Measurements from ENCODE around the gene BCKDHA.
A peak's percentile ranks its signal among the peaks of the same experiment; 100 is the strongest.
"Not testable (repeated sequence)": the region's sequence is repeated elsewhere in the genome, so short reads cannot be mapped to it uniquely, and the experiment has no call there.

Gene BCKDHA

GRCh38 chr19:41426116-41426841 lies 28.7 kb downstream of the BCKDHA start:
- no peak for DNase-seq (ENCODE audit: low spot score)

GRCh38 chr19:41426952-41427646 lies 29.5 kb downstream of the BCKDHA start, which contains the start of gene B3GNT8:
Gene B3GNT8, minus strand, starts transcription at chr19:41427374. Its CDS starts 596 bp downstream, at chr19:41426778.
- DNase-seq (ENCODE audit: low spot score) = no peak

- no peak for DNase-seq (ENCODE audit: low spot score)
Observed at GRCh38 chr19:41427647-41428480, 30.2 kb downstream of the BCKDHA start.

GRCh38 chr19:41428481-41428859 lies 30.9 kb downstream of the BCKDHA start:
- DNase-seq (ENCODE audit: low spot score) = no peak

- DNase-seq (ENCODE audit: low spot score) = no peak
Observed at GRCh38 chr19:41430922-41431321, 33.3 kb downstream of the BCKDHA start.

- DNase-seq (ENCODE audit: low spot score) = no peak
Observed at GRCh38 chr19:41431426-41432386, 34.1 kb downstream of the BCKDHA start.

- DNase-seq (ENCODE audit: low spot score) = no peak
Observed at GRCh38 chr19:41433171-41433570, 35.6 kb downstream of the BCKDHA start.

GRCh38 chr19:41434450-41434849 lies 36.8 kb downstream of the BCKDHA start:
- no peak for DNase-seq (ENCODE audit: low spot score)

- not testable (repeated sequence) for DNase-seq (ENCODE audit: low spot score)
Observed at GRCh38 chr19:41435376-41435775, 37.8 kb downstream of the BCKDHA start.

GRCh38 chr19:41435936-41436673 lies 38.5 kb downstream of the BCKDHA start:
- no peak for DNase-seq (ENCODE audit: low spot score)

GRCh38 chr19:41436674-41436951 lies 39.0 kb downstream of the BCKDHA start:
- DNase-seq (ENCODE audit: low spot score) = no peak

GRCh38 chr19:41437944-41438574 lies 40.4 kb downstream of the BCKDHA start:
- DNase-seq (ENCODE audit: low spot score) = no peak

- peak; percentile 97 for DNase-seq (ENCODE audit: low spot score)
Observed at GRCh38 chr19:41439441-41440222, 42.0 kb downstream of the BCKDHA start, which contains the start of gene DMAC2. Gene DMAC2, minus strand, starts transcription at chr19:41439912. Its CDS starts 13 bp downstream, at chr19:41439899.

GRCh38 chr19:41441321-41441945 lies 43.8 kb downstream of the BCKDHA start:
- DNase-seq (ENCODE audit: low spot score) = no peak

- no peak for DNase-seq (ENCODE audit: low spot score)
Observed at GRCh38 chr19:41442473-41443355, 45.1 kb downstream of the BCKDHA start, which contains the start of gene ERICH4. Gene ERICH4, plus strand, starts transcription at chr19:41443156. Its CDS starts 14 bp downstream, at chr19:41443170.

GRCh38 chr19:41443813-41444455 lies 46.3 kb downstream of the BCKDHA start:
- DNase-seq (ENCODE audit: low spot score) = no peak

- no peak for DNase-seq (ENCODE audit: low spot score)
Observed at GRCh38 chr19:41445575-41445974, 48.0 kb downstream of the BCKDHA start.

Measured in putamen (tissue), 1 donor.